BLaER1 treated with 17β-estradiol and CSF1 and Interleukin-3, amounts not matched to agents 10 nM and 100 nM (cell line): ENCODE data around the gene BCCIP.

Source experiments
- H3K27ac ChIP-seq, 11 experiments: shearing (Covaris generic); formaldehyde crosslinking; 2 replicates each; pipeline ENCODE4 v1.8.1; 2022
- H3K27me3 ChIP-seq, 11 experiments: shearing (Covaris generic); formaldehyde crosslinking; 2 replicates each; pipeline ENCODE4 v1.8.1; 2022
- H3K36me3 ChIP-seq, 11 experiments: shearing (Covaris generic); formaldehyde crosslinking; 2 replicates each; pipeline ENCODE4 v1.8.1; 2022
- H3K4me1 ChIP-seq, 10 experiments: shearing (Covaris generic); formaldehyde crosslinking; 2 replicates each; pipeline ENCODE4 v1.8.1; 2022
- H3K4me2 ChIP-seq, 11 experiments: shearing (Covaris generic); formaldehyde crosslinking; 2 replicates each; pipeline ENCODE4 v1.8.1; 2022
- H3K4me3 ChIP-seq, 10 experiments: shearing (Covaris generic); formaldehyde crosslinking; 2 replicates each; pipeline ENCODE4 v1.8.1; 2022
- H3K9ac ChIP-seq, 11 experiments: shearing (Covaris generic); formaldehyde crosslinking; 2 replicates each; pipeline ENCODE4 v1.8.1; 2022
- H3K9me3 ChIP-seq, 11 experiments: shearing (Covaris generic); formaldehyde crosslinking; replicated peaks in 1 of 11; 2 replicates each; pipeline ENCODE4 v1.8.1; 2022
- H4K20me1 ChIP-seq, 11 experiments: shearing (Covaris generic); formaldehyde crosslinking; 2 replicates each; pipeline ENCODE4 v1.8.1; 2022
- Cebpa-rat ChIP-seq, 11 experiments: shearing (Covaris generic); IDR thresholded peaks; 2 replicates each; pipeline ENCODE4 v1.8.1; 2022

BCCIP gene

GRCh38 chr10:125822878-125823662, at the start of gene BCCIP, which contains the start of gene UROS:
Gene BCCIP, plus strand, starts transcription at chr10:125823546. Its CDS starts 12 bp downstream, at chr10:125823558.
Gene UROS, minus strand, starts transcription at chr10:125823258. Its CDS starts 6,759 bp downstream, at chr10:125816499.
- H4K20me1 ChIP-seq, result peaks cover 9 to 46% (median 40%) of the 10 kb centered on the region in 11 experiments; a peak in 15 of 22 replicates
- peak within 1 kb of the TSS; percentile 81 to 98 (median 89) for H3K4me2 ChIP-seq
- H3K9me3 ChIP-seq, result no peaks in the 10 kb centered on the region
- peak within 1 kb of the TSS; percentile 95 to 100 (median 98) for H3K27ac ChIP-seq
- TF ChIP-seq Cebpa-rat (IDR thresholded peaks at IDR 0.05), result no peak
- H3K27me3 ChIP-seq, result no peaks in the 10 kb centered on the region
- H3K4me3 ChIP-seq, result peak within 1 kb of the TSS; percentile 76 to 98 (median 89)
- peak within 1 kb of the TSS; percentile 92 to 99 (median 96) for H3K9ac ChIP-seq
- peaks cover 19 to 36% (median 31%) of the 10 kb centered on the region in 11 experiments for H3K36me3 ChIP-seq
- peaks cover 35 to 54% (median 42%) of the 10 kb centered on the region in 10 experiments for H3K4me1 ChIP-seq

GRCh38 chr10:125773687-125774543, 49.4 kb upstream of the BCCIP start:
- H3K9me3 ChIP-seq, result peaks cover under 1 to 13% (median 6%) of the 10 kb centered on the region in 11 experiments; a peak in 10 of 22 replicates
- no peaks in the 10 kb centered on the region; a peak in 1 of 22 replicates for H4K20me1 ChIP-seq
- TF ChIP-seq Cebpa-rat (IDR thresholded peaks at IDR 0.05), result no peak
- H3K4me3 ChIP-seq, result no peak overlapping the region
- no peak overlapping the region for H3K27ac ChIP-seq
- no peak overlapping the region for H3K4me2 ChIP-seq
- no peaks in the 10 kb centered on the region for H3K27me3 ChIP-seq
- no peak overlapping the region for H3K9ac ChIP-seq
- peaks cover 0 to 9% (median 6%) of the 10 kb centered on the region in 11 experiments; a peak in 8 of 22 replicates for H3K36me3 ChIP-seq
- no peaks in the 10 kb centered on the region for H3K4me1 ChIP-seq

DNA sequence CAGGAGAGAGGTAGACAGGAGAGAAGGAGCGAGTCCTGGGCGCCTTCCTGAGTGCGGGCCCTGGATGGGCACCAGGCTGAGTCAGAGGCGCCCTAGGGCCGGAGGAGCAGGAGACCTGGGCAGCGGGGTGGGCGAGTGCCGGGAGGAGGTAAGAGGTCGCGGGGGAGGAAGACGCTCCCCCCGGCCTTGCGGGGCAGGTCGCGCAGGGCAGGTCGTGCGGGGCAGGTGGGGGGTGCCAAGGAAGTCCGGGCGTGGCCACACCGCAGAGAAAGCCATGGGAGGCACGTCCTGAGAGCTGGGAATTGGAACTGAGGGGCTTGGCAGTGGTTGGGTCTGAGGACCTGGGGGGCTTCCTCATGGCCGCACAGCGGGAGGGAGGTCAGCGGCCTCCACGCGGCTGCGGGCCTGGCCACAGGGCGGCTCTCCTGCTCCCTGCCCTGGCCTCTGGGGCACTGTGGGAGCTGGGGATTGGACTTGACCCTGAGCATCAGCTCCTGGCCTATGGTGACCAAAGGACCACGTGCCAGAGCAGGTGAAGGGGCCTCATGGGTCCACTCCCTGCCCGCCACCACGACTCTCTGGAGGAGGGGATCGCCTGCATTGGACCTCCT, 48.7 kb upstream of the BCCIP start:
- no peak overlapping the region for H3K4me3 ChIP-seq
- no peak for TF ChIP-seq Cebpa-rat (IDR thresholded peaks at IDR 0.05)
- peaks cover 0 to 4% (median under 1%) of the 10 kb centered on the region in 10 experiments; a peak in 7 of 20 replicates for H3K4me1 ChIP-seq
- H3K36me3 ChIP-seq, result peaks cover 0 to 1% (median 0%) of the 10 kb centered on the region in 11 experiments; a peak in 1 of 22 replicates
- no peak overlapping the region for H3K4me2 ChIP-seq
- H3K9ac ChIP-seq, result no peak overlapping the region
- no peaks in the 10 kb centered on the region for H3K27me3 ChIP-seq
- peaks cover 7 to 20% (median 13%) of the 10 kb centered on the region in 11 experiments; a peak in 14 of 22 replicates for H3K9me3 ChIP-seq
- no peaks in the 10 kb centered on the region; a peak in 1 of 22 replicates for H4K20me1 ChIP-seq
- no peak overlapping the region for H3K27ac ChIP-seq

DNA sequence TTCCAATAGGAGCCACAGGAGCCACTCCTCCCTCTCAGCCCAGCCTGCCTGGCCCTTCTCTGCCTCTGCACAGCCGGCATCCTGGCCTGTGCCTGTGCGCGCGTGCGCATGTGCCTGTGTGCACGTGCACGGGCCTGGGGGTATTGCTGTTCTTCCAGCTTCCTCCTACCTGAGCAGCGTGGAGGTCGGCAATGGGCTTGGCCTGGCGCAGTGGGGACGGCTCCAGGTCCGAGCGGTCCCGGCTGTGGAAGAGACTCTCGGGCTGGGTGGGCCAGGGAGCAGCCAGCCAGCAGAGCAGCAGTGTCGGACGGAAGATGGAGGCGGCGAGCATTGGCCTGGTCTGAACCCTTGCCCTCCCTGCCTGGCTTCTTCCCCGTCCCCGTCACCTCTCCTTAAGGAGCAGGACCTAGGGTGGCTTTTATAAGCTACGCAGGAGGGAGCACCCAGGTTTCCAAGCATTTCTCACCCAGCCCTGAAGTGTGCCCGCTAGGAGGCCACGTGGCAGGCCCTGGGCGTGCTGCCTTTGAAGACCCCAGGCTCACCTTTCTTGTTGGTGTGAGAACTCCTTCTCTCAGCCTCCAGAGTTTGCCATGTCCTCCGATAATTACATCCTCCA, 47.7 kb upstream of the BCCIP start, which contains the start of gene MMP21:
TSS of gene MMP21 (minus strand) at position 331 of the 616 bp plus-strand sequence. CDS start at position 331, 0 bp downstream.
- H3K36me3 ChIP-seq, result no peaks in the 10 kb centered on the region

DNA sequence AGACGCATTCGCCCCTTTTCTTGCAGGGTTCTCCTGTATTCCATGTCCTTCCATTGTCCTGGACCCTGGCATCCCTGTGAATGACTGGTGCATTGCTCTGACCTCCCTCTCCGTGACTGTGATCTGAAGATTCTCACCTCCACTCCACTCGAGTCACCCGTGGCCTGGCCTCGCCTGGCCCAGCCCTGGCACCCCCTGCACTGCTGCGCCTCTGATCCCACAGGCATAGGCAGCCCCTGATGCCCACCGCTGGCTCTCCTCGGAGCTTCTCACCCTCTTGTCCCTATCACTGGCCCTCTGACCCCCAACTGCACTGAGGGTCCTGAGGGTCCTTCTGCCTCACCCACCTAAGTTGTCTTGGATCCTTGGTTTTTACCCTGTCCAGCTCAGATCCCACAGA, 45.5 kb upstream of the BCCIP start:
- no peak overlapping the region for H3K9ac ChIP-seq
- no peaks in the 10 kb centered on the region for H3K27me3 ChIP-seq
- H3K27ac ChIP-seq, result no peak overlapping the region
- H3K4me1 ChIP-seq, result peaks cover 0 to 10% (median 1%) of the 10 kb centered on the region in 10 experiments; a peak in 7 of 20 replicates
- no peaks in the 10 kb centered on the region for H4K20me1 ChIP-seq
- H3K4me3 ChIP-seq, result no peak overlapping the region
- no peak for TF ChIP-seq Cebpa-rat (IDR thresholded peaks at IDR 0.05)
- H3K4me2 ChIP-seq, result no peak overlapping the region
- H3K36me3 ChIP-seq, result no peaks in the 10 kb centered on the region
- H3K9me3 ChIP-seq, result peaks cover 8 to 28% (median 17%) of the 10 kb centered on the region in 11 experiments; a peak in 14 of 22 replicates

More for the DNA sequence above, 47.7 kb upstream of the BCCIP start, which contains the start of gene MMP21:
- H3K4me2 ChIP-seq, result no peak within 1 kb of the TSS
- H3K4me1 ChIP-seq, result peaks cover 0 to 10% (median 1%) of the 10 kb centered on the region in 10 experiments; a peak in 7 of 20 replicates
- H4K20me1 ChIP-seq, result no peaks in the 10 kb centered on the region; a peak in 1 of 22 replicates
- TF ChIP-seq Cebpa-rat (IDR thresholded peaks at IDR 0.05), result no peak
- no peak within 1 kb of the TSS for H3K4me3 ChIP-seq
- peaks cover 8 to 27% (median 17%) of the 10 kb centered on the region in 11 experiments; a peak in 14 of 22 replicates for H3K9me3 ChIP-seq
- H3K27ac ChIP-seq, result no peak within 1 kb of the TSS
- no peak within 1 kb of the TSS for H3K9ac ChIP-seq
- H3K27me3 ChIP-seq, result no peaks in the 10 kb centered on the region

DNA sequence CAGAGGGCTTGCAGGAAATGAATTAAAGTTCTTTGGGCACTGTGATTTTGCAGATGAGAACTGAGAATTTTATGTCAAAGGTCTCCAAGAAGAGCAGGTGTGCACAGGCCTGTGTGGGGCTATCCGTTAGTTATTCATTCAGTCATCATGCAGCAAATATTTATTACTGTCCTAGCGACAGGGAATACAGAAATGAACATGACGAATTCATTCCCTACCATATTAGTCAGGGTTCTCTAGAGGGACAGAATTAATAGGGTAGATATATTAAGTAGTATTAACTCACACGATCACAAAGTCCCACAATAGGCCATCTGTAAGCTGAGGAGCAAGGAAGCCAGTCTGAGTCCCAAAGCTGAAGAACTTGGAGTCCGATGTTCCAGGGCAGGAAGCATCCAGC, 44.8 kb upstream of the BCCIP start:
- Histone ChIP-seq H3K9ac (no peak overlapping the region), H3K4me1 (peaks cover 0 to 10% (median 1%) of the 10 kb centered on the region in 10 experiments; a peak in 7 of 20 replicates), H4K20me1 (no peaks in the 10 kb centered on the region), H3K27ac (no peak overlapping the region), H3K36me3 (no peaks in the 10 kb centered on the region), H3K4me3 (no peak overlapping the region), H3K4me2 (no peak overlapping the region), H3K9me3 (peaks cover 8 to 28% (median 17%) of the 10 kb centered on the region in 11 experiments; a peak in 14 of 22 replicates), H3K27me3 (no peaks in the 10 kb centered on the region)
- no peak for TF ChIP-seq Cebpa-rat (IDR thresholded peaks at IDR 0.05)

DNA sequence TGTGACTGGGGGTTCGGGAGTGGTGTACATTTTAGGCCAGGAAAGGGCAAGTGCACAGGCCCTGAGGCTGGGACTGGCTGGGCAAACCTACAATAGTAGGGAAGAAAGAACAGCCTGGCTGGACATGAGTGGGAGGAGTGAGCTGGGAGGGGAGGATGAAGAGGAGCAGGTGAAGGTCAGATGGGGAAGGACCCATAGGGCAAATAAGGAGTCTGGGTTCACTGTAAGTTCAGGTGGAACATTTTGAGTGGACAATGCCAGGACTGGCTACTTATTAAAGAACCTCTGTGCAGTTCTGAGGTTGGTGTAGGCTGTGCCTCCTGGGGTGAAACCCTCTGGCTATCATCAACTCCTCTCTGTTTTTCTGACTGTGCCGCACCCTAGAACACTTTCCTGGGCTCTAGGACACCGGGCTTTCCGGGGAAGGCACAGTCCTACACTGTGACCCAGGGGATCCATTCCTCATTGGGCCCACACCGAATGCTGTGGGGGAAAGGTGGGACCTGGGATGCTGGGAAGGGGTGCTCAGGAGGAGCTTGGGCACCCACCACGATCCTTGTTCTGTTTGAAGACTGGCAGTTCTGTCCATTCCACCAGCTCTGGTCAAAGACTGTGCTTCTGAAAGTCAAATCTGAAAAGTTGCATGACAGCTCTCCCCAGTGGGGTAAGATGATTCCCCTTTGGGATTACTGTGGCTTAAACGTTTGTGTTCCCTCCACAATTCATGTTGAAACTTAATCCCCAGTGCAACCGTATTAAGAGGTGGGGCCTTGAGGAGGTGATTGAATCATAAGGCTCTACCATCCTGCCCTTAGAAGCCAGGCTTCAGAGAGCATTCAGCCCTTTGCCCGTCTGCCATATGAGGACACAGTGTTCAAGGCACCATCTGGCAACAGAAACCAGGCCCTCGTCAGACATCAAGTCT, 43.7 kb upstream of the BCCIP start:
- Histone ChIP-seq H3K27ac (no peak overlapping the region), H3K4me1 (peaks cover 0 to 10% (median 1%) of the 10 kb centered on the region in 10 experiments; a peak in 7 of 20 replicates), H3K36me3 (no peaks in the 10 kb centered on the region), H3K9ac (no peak overlapping the region), H3K27me3 (no peaks in the 10 kb centered on the region), H3K4me2 (peak overlapping the region in 7 of 11 experiments; percentile 20 to 54 (median 26); a peak in 10 of 22 replicates), H3K4me3 (no peak overlapping the region), H4K20me1 (no peaks in the 10 kb centered on the region), H3K9me3 (peaks cover 8 to 28% (median 17%) of the 10 kb centered on the region in 11 experiments; a peak in 14 of 22 replicates)
- no peak for TF ChIP-seq Cebpa-rat (IDR thresholded peaks at IDR 0.05)
